Astrocyte of the spinal cord (primary cell): ENCODE measurements around the gene RASSF5.

Source experiments
- DNase-seq: peaks from one replicate; pipeline ENCODE4 v3.0.0; 2011; ENCODE audit warnings: low read depth, low spot score
- H3K4me3 ChIP-seq: 2 replicates; pipeline ENCODE4 v1.5.1; 2011; ENCODE audit warnings: low read depth, mild to moderate bottlenecking, low read length, moderate library complexity
- CTCF ChIP-seq: IDR thresholded peaks from 2 replicates; pipeline ENCODE4 v1.5.1; 2012; ENCODE audit warnings: low read depth, mild to moderate bottlenecking, low read length, inconsistent platforms
- in situ Hi-C: cut with HindIII; loops from 2 replicates; pipeline ENCODE4 v1.10.0; 2017; ENCODE audit warnings: low sequenced_read_pairs

Gene RASSF5

GRCh38 chr1:206593351-206593925 lies 86.1 kb downstream of the RASSF5 start:
- in situ Hi-C loops: no loop called here
- no peak for DNase-seq
- H3K4me3 ChIP-seq: no peak overlapping the region
- no peak for TF ChIP-seq CTCF

GRCh38 chr1:206595581-206596318 lies 88.4 kb downstream of the RASSF5 start:
- H3K4me3 ChIP-seq: no peak overlapping the region
- in situ Hi-C loops: no loop called here
- no peak for DNase-seq
- TF ChIP-seq CTCF: no peak

- TF ChIP-seq CTCF: no peak
- in situ Hi-C loops: no loop called here
- DNase-seq: no peak
- H3K4me3 ChIP-seq: no peak overlapping the region
These were observed 89.0 kb downstream of the RASSF5 start for GRCh38 chr1:206596319-206596666.

GRCh38 chr1:206600527-206600926 lies 93.2 kb downstream of the RASSF5 start:
- in situ Hi-C loops: no loop called here
- no peak overlapping the region for H3K4me3 ChIP-seq
- DNase-seq: peak; percentile 64
- TF ChIP-seq CTCF: no peak

- in situ Hi-C loops: no loop called here
- TF ChIP-seq CTCF: no peak
These were observed 97.5 kb downstream of the RASSF5 start for GRCh38 chr1:206604861-206605260.

GRCh38 chr1:206606867-206607266 lies 99.5 kb downstream of the RASSF5 start:
- no peak for DNase-seq
- in situ Hi-C loops: no loop called here
- TF ChIP-seq CTCF: peak; percentile 57
- no peak overlapping the region for H3K4me3 ChIP-seq

More at GRCh38 chr1:206604861-206605260, 97.5 kb downstream of the RASSF5 start:
- H3K4me3 ChIP-seq: no peak overlapping the region
- DNase-seq: no peak
